Neural crest cell (in vitro differentiated cells): Measurements from ENCODE around the gene NUDT8. TPM values are rescaled to one million over a fixed set of nuclear protein-coding genes. Genes with fewer than 3 reads are reported as not detected.

ENCODE experiments used
- DNase-seq: peaks from one replicate; pipeline ENCODE4 v3.0.0; 2021; ENCODE audit warnings: low read depth, mixed read lengths, low spot score
- H3K27ac Mint-ChIP-seq: one replicate; pipeline ENCODE4 v1.8.0; 2021; ENCODE audit warnings: mild to moderate bottlenecking, mixed read lengths; ENCODE audit not compliant: unreplicated experiment
- H3K27me3 Mint-ChIP-seq: 2 replicates; pipeline ENCODE4 v1.8.0; 2021; ENCODE audit warnings: low read depth, mild to moderate bottlenecking, mixed read lengths
- H3K36me3 Mint-ChIP-seq: 2 replicates; pipeline ENCODE4 v1.8.0; 2021; ENCODE audit warnings: low read depth, mild to moderate bottlenecking, mixed read lengths
- H3K4me1 Mint-ChIP-seq: 2 replicates; pipeline ENCODE4 v1.8.0; 2021; ENCODE audit warnings: mixed read lengths
- H3K4me3 Mint-ChIP-seq: one replicate; pipeline ENCODE4 v1.8.0; 2021; ENCODE audit warnings: mild to moderate bottlenecking, mixed read lengths
- H3K9me3 Mint-ChIP-seq: 2 replicates; pipeline ENCODE4 v1.8.0; 2021; ENCODE audit warnings: mixed read lengths
- CTCF ChIP-seq: fragments of 200-600 bp; sonication (generic); conservative IDR thresholded peaks from 2 replicates; pipeline ENCODE4 v1.5.0; 2021; ENCODE audit warnings: antibody characterized with exemption, mild to moderate bottlenecking
- total RNA-seq: library from RNA; stranded (reverse); gene quantifications from 2 replicates; pipeline ENCODE4 v1.2.1, GENCODE V29; 2021

NUDT8 gene
- total RNA-seq, 1 donor from 2014 or later: 13.9 TPM

- no peak for DNase-seq
- Mint-ChIP-seq H3K4me1 (peaks cover 4% of the 10 kb centered on the region), H3K27ac (no peak overlapping the region), H3K9me3 (no peaks in the 10 kb centered on the region), H3K36me3 (no peaks in the 10 kb centered on the region), H3K27me3 (no peaks in the 10 kb centered on the region), H3K4me3 (no peak overlapping the region)
- no peak for TF ChIP-seq CTCF
These were observed 16.1 kb upstream of the NUDT8 start for GRCh38 chr11:67645521-67646461.

- Mint-ChIP-seq H3K9me3 (no peaks in the 10 kb centered on the region), H3K36me3 (no peaks in the 10 kb centered on the region), H3K4me1 (no peaks in the 10 kb centered on the region), H3K27me3 (no peaks in the 10 kb centered on the region), H3K4me3 (no peak overlapping the region), H3K27ac (no peak overlapping the region)
- no peak for TF ChIP-seq CTCF
- DNase-seq: no peak
These were observed 15.0 kb upstream of the NUDT8 start for GRCh38 chr11:67644472-67645418.

GRCh38 chr11:67644042-67644441 is 14.3 kb upstream of the NUDT8 start:
- H3K27me3 Mint-ChIP-seq: no peaks in the 10 kb centered on the region
- H3K36me3 Mint-ChIP-seq: no peaks in the 10 kb centered on the region
- no peaks in the 10 kb centered on the region for H3K9me3 Mint-ChIP-seq
- no peak for DNase-seq
- no peak overlapping the region for H3K4me3 Mint-ChIP-seq
- TF ChIP-seq CTCF: peak; percentile 41
- no peaks in the 10 kb centered on the region for H3K4me1 Mint-ChIP-seq
- H3K27ac Mint-ChIP-seq: no peak overlapping the region

- DNase-seq: no peak
- H3K4me1 Mint-ChIP-seq: no peaks in the 10 kb centered on the region
- no peaks in the 10 kb centered on the region for H3K36me3 Mint-ChIP-seq
- H3K4me3 Mint-ChIP-seq: no peak overlapping the region
- no peak for TF ChIP-seq CTCF
- no peak overlapping the region for H3K27ac Mint-ChIP-seq
- no peaks in the 10 kb centered on the region for H3K9me3 Mint-ChIP-seq
- H3K27me3 Mint-ChIP-seq: no peaks in the 10 kb centered on the region
These were observed 12.7 kb upstream of the NUDT8 start for GRCh38 chr11:67642173-67643120.
